Measurements from ENCODE around the gene NAPA.

- TF ChIP-seq CTCF (IDR thresholded peaks at IDR 0.05) (no peak), POLR2A (IDR thresholded peaks at IDR 0.05) (no peak)
These were observed 14.7 kb downstream of the NAPA start for GRCh38 chr19:47499863-47500830.

Measured in testis (tissue), 2 donors.